SIG-M5 (cell line): ENCODE data around the gene OVOL3.
"Not testable (repeated sequence)": the region's sequence is repeated elsewhere in the genome, so short reads cannot be mapped to it uniquely, and the experiment has no call there.

Source experiments
- DNase-seq: peaks from one replicate; lab custom pipeline; 2025; lab: John Stamatoyannopoulos, UW

OVOL3 gene

DNA sequence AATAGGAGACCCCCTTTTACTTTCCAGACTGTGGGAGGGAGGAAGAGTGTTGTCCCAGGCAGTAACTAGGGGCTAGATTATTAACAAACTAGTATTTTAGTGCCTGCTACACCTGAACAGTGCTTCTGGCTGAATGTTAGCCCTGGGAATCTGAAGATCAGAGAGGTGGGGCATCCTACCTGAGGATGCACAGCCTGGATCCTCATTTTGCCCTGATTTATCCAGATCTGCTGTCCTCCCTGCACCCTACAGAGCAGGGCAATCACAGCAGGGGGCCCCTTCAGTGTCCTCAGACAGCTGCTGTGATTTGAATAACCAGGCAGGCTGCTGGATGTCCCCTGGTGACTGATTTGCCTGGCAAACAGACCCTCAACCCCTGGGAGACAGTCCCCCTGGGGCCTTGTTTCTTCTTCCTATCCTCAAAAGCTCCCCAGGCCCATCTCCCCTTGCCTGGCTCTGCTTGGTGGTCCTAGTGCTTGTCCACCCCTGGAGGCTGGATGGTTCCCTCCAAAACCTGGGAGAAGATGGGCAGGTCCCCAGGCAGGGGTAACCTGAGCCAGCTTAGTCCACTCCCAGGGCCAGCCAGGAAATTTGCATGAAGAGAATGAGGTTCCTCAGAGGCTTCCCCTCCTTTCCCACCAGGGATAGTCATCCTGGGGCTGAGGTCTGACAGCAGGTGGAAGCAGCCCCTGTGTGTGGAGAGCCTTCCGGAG is at the start of gene OVOL3:
OVOL3 (plus strand) TSS at position 657 of the 713 bp plus-strand sequence. CDS start 60 bp downstream, outside the sequence.
- DNase-seq = no peak

DNA sequence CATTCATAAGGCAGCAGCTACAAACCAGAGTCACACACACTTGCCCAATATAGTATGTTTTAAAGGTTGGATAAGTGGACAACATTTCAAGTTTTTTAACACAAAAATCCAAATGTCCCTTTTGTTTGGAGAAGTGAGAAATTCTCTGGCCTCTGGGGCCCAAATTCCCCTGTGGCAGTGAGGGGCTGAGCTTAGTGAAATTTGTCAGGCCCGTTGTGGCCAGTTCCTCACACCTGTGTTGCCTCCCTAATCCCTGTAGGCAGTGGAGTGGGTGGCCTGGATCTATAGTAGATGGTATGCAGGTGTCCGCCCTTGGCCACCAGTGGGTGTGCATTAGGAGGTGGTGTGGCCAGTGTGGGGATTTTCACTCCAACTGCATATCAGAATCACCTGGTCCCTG is 49.6 kb upstream of the OVOL3 start:
- no peak for DNase-seq

DNA sequence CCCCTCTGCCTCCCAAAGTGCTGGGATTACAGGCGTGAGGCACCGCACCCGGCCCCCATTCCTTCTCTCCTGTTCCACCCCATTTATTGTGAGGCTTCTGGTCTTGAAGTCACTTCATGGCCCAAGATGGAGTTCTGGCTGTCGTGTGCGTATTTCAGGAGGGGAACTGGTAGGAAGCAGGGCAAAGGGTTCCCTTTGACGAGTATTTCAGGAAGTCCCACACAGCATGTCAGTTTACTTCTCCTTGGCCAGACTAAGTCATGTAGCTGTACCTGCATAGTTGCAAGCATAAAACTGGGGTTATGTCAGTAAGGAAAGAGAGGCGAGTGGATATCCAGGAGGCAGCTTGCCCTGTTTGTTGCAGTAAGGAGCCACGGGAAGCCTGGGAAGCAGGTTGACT is 46.1 kb upstream of the OVOL3 start:
- no peak for DNase-seq

DNA sequence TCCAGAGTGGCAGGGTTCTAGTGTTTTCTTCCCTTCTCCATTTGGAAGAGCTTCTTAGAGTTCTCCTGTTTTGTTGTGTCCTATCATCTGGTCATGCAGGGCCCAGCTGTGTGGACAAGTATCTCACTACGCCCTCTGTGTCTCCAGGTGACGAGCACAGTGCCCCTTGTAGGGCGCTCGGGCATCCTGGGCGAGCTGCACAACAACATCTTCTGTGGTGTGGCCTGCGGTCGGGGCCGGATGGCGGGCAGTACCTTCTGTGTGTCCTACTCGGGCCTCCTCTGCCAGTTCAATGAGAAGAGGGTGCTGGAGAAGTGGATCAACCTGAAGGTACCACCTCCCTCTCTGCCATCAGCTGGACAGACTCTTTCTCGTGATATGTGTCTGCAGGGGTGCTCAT is 43.3 kb upstream of the OVOL3 start:
- DNase-seq = no peak

DNA sequence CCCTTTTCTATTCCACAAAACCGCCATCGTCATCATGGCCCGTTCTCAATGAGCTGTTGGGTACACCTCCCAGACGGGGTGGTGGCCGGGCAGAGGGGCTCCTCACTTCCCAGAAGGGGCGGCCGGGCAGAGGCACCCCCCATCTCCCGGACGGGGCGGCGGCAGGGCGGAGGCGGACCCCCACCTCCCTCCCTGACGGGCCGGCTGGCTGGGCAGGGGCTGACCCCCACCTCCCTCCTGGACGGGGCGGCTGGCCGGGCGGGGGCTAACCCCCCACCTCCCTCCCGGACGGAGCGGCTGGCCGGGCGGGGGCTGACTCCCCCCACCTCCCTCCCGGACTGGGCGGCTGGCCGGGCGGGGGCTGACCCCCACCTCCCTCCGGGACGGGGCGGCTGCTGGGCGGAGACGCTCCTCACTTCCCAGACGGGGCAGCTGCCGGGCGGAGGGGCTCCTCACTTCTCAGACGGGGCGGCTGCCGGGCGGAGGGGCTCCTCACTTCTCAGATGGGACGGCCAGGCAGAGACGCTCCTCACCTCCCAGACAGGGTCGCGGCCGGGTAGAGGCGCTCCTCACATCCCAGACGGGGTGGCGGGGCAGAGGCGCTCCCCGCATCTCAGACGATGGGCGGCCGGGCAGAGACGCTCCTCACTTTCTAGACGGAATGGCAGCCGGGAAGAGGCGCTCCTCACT is 42.0 kb upstream of the OVOL3 start:
- not testable (repeated sequence) for DNase-seq

DNA sequence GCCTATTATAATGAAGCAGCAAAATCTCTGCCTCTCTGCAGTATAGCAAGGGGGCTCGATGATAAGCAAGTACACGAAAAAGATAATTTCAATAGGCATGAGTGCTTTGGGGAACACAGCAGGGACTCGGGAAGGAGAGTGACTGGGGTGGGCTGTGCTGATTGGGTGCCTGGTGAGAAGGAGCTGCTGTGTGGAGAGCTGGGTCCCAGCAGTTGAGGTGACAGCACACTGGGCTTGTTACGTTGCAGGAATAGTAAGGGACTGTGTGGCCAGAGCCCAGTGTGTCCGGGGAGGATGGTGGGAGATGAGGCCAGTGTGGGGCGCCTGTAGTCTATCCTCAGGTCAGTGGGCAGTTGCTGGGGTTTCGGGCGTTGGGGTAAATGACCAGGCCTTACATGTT is 38.9 kb upstream of the OVOL3 start:
- DNase-seq = no peak

DNA sequence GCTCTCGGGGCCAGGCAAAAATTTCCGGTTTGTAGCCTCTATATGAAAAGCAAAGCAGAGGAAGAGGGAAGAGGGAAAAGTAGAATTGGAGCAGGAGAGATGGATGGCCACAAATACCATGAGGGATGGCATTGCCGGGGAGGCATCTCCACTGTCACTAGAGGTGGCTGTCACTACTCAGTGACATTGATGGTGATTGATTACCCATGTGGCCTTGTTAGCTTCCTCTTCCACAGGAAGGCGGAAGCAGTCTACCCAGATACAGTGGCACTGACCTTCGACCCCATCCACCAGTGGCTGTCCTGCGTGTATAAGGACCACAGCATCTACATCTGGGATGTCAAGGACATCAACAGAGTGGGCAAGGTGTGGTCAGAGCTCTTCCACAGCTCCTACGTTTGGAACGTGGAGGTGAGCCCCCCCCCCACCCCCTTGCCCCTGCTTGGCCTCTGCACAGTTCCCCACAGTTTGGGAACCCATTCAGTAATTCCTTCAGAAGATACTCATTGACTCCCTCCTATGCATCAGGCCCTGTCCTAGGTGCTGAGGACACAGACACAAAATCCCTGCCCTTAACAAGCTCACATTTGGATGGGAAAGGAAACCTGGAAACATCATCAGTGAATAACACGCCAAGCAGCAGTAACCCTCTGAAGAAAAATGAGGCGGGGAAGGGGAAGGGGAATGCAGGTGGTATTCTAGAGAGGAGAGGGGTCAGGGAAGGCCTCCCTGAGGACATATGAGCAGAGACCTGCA is 37.6 kb upstream of the OVOL3 start:
- DNase-seq = no peak

DNA sequence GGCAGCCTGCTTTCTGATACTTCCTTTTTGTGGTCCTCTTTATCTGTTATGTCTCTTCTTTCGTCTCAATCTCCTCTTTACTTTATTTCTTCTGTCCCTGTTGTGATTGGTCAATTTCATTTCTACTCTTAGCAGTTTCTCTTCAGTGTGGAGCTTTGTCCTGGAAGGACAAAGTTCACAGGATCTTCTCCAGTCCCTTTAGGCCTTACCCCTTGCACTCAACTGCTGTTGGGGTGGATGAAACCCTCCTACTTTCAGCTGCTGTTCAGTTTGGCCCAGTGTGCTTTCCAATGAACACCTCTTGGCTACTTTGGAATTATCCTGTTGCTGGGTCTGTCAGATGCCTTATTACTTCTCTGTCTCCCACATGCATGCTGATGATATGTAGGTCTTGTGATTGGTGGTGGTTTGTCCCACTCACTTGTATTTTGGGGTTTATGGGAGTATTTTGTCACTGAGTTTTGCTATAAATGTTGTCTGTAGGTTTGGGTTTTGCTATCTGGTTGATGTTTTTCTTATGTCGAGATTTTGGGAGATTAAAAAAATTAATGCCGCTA is 31.5 kb upstream of the OVOL3 start:
- DNase-seq = no peak

DNA sequence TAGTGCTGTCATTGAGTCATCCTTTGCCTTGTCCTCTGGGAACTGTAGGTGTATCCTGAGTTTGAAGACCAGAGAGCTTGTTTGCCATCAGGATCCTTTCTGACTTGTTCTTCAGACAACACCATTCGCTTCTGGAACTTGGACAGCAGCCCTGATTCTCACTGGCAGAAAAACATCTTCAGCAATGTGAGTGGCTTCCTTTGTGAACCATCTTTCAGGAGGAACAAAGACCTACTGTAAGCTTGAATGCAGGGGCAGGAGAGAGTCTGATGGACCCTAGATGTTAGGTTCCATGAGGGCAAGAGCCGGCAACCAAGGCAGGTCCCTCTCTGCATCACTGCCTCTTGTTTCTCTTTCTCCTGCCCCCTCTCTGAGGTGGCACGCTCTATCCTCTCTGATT is 29.6 kb upstream of the OVOL3 start:
- DNase-seq = no peak

DNA sequence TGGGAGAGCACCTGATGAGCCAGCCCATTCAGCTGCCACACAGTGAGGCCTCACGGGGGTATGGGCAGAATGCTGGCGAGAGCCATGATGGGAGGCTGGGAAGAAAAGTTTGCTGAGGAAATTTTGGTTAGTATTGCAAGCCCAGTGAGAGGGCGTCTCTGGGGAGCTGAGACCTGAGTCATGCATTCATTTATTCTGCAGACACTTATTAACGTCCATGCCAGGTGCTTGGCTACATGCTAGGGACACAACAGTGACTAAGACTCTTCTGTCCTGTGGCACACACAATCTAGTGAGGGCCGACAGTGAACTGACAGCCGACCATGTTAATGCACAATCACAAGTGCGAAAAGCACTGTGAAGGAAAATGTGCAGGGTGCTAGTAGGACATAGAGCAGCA is 29.0 kb upstream of the OVOL3 start:
- DNase-seq = no peak

DNA sequence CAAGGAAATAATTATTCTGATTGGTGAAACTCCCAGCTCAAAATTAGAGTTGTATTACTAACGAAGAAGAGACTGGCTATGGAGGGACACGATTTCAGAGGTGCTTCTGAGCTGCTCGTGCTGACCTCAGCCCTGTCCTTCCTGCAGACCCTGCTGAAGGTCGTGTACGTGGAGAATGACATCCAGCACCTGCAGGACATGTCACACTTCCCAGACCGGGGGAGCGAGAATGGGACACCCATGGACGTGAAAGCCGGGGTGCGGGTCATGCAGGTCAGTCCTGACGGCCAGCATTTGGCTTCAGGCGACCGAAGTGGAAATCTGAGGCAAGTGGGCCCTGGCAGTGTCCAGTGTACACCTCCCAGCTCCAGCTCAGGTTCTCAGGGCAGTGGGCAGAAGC is 28.0 kb upstream of the OVOL3 start:
- DNase-seq = no peak

DNA sequence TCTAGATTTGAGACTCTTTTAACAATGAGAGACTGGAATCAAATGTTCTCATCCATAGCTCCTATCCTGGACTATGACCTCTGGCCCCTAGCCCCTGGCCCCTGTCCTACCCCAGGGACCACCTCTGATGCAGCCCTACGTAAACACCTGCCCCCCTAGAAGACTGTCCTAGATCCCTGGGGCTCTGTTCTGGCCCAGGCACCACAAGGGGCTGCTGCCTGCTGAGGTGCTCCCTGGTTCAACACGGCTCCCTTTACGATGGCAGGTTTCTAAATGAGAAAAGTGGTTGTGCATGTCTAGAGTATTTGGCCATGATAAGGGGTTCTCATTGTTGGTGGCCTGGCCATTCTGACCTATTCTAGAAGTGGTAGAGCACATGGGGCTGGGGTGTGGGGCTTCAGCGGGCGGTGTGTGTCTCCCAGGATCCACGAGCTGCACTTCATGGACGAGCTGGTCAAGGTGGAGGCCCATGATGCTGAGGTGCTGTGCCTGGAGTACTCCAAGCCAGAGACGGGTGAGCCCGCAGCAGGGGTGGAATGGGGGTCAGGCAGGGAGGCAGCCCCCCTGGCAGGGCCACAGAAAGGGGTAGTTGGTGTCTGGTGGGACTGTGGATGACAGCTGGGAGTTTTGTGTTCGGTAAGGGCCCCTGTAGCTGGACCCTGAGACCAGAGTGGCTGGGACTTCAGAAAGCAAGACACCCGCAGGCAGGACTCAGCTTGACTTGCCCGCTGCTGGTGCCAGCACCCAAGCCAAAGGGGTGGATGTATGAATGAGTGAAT is 26.5 kb upstream of the OVOL3 start:
- no peak for DNase-seq

DNA sequence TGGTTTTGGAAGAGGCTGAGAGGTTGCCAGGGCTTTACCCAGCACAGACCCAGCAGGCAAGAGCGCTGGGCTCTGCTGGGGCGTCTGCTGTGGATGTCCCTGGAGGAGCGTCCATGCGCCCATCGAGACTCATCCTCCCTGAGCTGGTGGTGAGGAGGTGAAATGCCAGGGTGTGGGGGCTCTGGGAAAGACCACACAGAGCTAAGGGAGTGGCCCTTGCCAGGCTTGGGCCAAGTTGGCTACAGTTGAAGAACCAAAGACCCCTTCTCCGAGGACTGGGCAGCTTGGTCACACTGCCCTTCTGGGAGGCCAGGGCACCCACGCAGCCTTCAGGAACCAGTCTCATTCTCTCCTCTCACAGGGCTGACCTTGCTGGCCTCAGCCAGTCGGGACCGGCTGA is 24.6 kb upstream of the OVOL3 start:
- DNase-seq = no peak

DNA sequence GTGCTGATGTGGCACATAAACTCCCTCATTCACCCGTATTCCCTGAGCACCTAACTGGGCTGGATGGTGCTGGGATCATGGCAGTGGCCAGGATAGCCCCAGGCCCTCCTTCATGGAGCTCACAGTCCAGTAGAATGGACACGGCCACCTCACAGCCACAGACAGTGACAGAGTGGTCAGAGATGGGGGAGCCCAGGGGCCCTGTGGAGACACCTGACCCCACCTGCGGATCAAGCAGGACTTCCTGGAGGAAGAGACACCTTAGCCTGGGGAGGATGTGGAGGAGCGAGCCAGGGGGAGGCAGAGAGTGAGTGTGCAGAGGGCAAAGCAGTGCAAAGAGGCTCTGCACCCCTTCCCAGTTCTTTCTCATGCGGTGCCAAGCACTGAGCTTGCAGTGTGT is 21.1 kb upstream of the OVOL3 start:
- DNase-seq = no peak

DNA sequence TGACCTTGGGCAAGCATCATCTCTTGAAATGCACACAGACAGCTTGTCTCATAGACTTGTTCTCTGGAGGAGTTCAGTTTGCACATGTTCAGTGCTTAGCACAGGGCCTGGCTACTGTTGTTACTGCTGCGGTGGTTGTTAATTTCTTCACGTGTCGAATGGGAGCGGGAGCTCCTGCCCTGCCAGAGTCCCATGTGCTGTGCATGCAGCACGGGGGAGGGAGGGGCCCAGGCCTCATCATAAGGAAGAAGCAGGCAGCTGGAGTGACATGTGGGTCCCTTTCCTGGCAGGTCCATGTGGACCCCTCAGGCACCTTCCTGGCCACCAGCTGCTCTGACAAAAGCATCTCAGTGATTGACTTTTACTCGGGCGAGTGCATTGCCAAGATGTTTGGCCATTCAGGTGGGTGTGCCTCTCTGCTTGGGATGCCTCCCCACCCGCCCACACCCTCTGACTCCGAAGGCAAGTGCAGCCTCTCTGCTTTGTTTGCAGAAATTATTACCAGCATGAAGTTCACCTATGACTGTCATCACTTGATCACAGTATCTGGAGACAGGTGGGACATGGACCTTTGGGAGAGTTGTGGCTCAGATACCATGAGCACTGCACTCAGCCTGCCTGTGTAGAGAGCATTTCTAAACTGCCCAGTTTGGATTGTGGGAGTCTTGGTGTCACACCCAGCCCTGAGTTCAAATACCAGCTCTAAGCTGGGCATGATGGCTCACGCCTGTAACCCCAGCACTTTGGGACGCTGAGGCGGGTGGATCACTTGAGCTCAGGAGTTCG is 19.8 kb upstream of the OVOL3 start:
- DNase-seq = no peak

DNA sequence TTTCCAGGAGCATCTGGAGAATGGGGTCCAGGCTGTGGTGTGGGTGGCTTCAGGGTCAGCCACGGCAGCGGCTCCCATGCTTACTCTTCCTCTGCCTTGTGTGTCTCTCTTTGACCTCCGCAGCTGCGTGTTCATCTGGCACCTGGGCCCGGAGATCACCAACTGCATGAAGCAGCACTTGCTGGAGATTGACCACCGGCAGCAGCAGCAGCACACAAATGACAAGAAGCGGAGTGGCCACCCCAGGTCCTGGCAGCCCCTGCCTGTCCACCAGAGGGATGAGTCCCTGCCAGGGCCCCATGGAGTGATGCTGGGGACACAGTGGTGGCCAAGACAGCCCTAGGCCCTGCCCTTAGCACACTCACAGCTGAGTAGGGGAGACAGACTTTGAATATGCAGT is 18.4 kb upstream of the OVOL3 start:
- no peak for DNase-seq

DNA sequence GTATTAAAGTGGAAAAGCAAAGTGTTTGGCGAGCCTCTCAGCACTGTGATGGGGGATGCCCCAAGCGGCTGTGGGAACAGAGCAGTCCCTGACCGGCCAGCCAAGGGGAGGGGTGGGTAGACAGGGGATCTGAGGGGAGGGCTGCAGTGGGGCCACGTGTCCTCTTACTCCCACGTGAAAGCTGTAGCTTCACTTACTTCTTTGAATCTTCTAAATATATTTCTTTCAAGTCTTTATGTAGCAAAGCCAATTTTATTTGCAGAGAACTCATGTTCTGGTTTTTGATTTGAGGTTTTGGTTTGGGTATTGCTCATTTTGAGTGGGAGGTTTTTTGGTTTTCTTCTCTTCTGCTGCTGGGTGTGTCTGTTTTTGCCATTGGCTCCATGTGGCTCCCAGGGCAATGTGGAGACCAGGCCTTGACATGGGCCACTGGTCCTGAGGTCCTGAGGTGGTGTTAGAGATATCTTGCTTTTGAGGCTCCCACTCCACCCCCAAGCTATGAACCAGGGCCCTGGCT is 17.7 kb upstream of the OVOL3 start:
- DNase-seq = no peak

DNA sequence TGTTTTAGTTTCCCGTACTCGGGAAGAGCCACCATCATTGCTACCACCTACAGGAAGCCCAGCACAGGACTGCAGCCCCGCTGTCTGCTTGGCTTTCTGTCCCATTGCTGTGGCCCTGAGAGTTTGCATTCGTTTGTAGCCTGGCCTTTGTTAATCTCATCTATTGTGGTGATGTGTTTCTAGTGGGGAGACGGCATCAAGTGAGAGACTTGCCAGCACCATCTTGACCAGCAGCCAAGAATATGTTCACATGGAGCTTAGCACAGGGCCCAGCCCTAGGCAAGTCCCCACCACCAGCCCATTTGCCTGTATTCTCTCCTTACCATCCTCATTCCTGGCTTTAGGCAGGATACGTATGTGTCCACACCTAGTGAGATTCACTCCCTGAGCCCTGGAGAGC is 17.3 kb upstream of the OVOL3 start:
- DNase-seq = no peak

DNA sequence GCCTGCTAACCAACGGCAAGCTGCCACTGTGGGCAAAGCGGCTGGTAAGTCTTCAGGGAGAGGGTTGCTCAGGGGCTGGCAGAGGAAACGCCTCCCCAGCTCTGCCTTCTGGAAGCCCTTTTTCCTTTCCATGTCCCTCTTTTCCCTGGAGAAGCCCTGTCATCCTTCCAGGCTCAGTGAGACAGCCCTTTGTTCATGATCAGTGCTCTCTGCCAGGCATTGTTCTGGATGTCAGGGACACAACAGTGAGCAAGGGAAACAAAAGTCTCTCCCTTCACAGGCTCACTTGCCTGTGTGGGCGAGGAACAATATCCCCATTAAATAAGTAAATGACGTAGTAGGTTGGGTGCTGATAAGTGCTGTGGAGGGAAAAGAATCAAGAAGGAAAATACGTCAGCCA is 13.9 kb upstream of the OVOL3 start:
- DNase-seq = no peak

DNA sequence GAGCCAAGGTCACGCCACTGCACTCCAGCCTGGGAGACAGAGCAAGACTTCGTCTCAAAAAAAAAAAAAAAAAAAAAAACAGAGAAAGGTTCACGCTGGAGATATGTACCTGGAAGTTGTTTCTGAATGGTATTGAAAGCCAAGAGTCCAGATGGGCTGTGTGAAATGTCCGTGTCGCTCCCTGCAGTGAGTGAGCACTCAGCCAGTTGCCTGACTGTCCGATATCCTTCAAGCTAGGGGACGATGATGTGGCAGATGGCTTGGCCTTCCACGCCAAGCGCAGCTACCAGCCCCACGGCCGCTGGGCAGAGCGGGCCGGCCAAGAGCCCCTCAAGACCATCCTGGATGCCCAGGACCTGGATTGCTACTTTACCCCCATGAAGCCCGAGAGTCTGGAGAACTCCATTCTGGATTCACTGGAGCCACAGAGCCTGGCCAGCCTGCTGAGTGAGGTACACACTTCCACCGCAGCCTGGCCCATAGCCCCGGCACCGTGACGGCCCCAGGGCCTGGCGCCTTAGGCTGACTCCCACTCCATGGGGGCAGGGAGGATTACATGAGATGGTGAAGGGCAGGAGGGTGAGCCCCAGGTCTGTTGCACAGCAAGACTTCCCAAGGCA is 11.7 kb upstream of the OVOL3 start:
- no peak for DNase-seq

DNA sequence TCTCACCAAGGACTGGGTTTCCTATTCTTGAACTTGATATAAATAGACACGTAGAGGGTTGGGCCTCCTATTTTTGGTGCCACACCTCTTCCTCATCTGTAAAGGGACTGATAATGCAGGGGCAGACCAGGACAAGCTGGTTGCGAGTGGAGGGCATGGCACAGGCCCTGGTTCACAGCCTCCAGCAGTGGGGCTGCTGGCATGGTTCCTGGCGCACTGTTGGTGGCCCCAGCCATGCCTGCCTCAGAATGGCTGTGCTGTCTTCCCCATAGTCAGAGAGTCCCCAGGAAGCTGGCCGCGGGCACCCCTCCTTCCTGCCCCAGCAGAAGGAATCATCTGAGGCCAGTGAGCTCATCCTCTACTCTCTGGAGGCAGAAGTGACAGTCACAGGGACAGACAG is 10.5 kb upstream of the OVOL3 start:
- DNase-seq = no peak
